HepG2 (cell line): Measurements from ENCODE around the gene KISS1. TPM values are rescaled to one million over a fixed set of nuclear protein-coding genes. Genes with fewer than 3 reads are reported as not detected.
A peak's percentile ranks its signal among the peaks of the same experiment; 100 is the strongest.

Experiments used
- EZH2 ChIP-seq: conservative IDR thresholded peaks from 2 replicates; pipeline ENCODE4 v1.6.1; 2012; ENCODE audit warnings: mild to moderate bottlenecking, low read depth, low read length, moderate library complexity
- GZF1 ChIP-seq: sonication (generic); formaldehyde crosslinking; IDR thresholded peaks from 2 replicates; pipeline ENCODE4 v1.5.1; 2020; ENCODE audit warnings: mild to moderate bottlenecking, missing genetic modification reagents
- HNRNPK ChIP-seq: fragments of 200-400 bp; formaldehyde crosslinking; IDR thresholded peaks from 2 replicates; pipeline ENCODE4 v1.6.1; 2018; ENCODE audit warnings: low read length, low read depth, moderate library complexity, mild to moderate bottlenecking; ENCODE audit not compliant: poor library complexity, severe bottlenecking
- KDM2A ChIP-seq: sonication (generic); formaldehyde crosslinking; IDR thresholded peaks from 2 replicates; pipeline ENCODE4 v1.4.0; 2020; ENCODE audit warnings: low read depth, missing genetic modification reagents, borderline replicate concordance
- MXI1 ChIP-seq: IDR thresholded peaks from 3 replicates; pipeline ENCODE4 v1.6.1; 2012; ENCODE audit warnings: low read depth, low read length, inconsistent platforms, borderline replicate concordance
- NR2F6 ChIP-seq, 2 experiments: IDR thresholded peaks; 2 replicates each; pipeline ENCODE4 v1.6.1; 2016; ENCODE audit warnings: antibody characterized with exemption in 1 of 2, mild to moderate bottlenecking in 1 of 2
- ZFP36L1 ChIP-seq: sonication (generic); formaldehyde crosslinking; IDR thresholded peaks from 2 replicates; pipeline ENCODE4 v1.8.0; 2022; ENCODE audit warnings: mild to moderate bottlenecking, missing genetic modification reagents, moderate library complexity
- ZNF143 ChIP-seq: sonication (generic); formaldehyde crosslinking; IDR thresholded peaks from 2 replicates; pipeline ENCODE4 v1.4.0; 2020; ENCODE audit warnings: missing genetic modification reagents
- ZNF256 ChIP-seq: sonication (generic); formaldehyde crosslinking; conservative IDR thresholded peaks from 2 replicates; pipeline ENCODE4 v1.4.0; 2020; ENCODE audit warnings: missing genetic modification reagents
- ZNF660 ChIP-seq: sonication (generic); formaldehyde crosslinking; IDR thresholded peaks from 2 replicates; pipeline ENCODE4 v1.5.1; 2020; ENCODE audit warnings: mild to moderate bottlenecking, low read depth, missing genetic modification reagents, borderline replicate concordance
- polyA plus RNA-seq, 8 experiments: library from polyadenylated mRNA; depleted of rRNA in 3 of 8; stranded (reverse) in 7 of 8; unstranded in 1 of 8; fragments of >200 nt; fragmentation: Illumina TruSeq in 4 of 8; extraction: Trizol in 4 of 8; gene quantifications; 2 replicates each; pipeline versions ENCODE4 v1.2.1 to v1.2.3, GENCODE V29; 2011 to 2016; ENCODE audit warnings: low read depth in 4 of 8, missing spikeins in 1 of 8, mixed read lengths in 1 of 8; ENCODE audit not compliant: insufficient read depth in 1 of 8
- total RNA-seq, 5 experiments: library from RNA; depleted of rRNA; stranded (reverse); fragments of >200 nt; fragmentation: Illumina TruSeq; extraction: Trizol; gene quantifications; 2 replicates each; pipeline ENCODE4 v1.2.3, GENCODE V29; 2016; ENCODE audit warnings: low read depth in 1 of 5
- TF ChIP-seq, protein P1 (sequence below): sonication (generic); formaldehyde crosslinking; conservative IDR thresholded peaks from 2 replicates; pipeline ENCODE4 v1.4.0; 2020; ENCODE audit warnings: missing genetic modification reagents
- TF ChIP-seq, protein P2 (sequence below): sonication (generic); formaldehyde crosslinking; IDR thresholded peaks from 2 replicates; pipeline ENCODE4 v1.4.0; 2020; ENCODE audit warnings: missing genetic modification reagents, borderline replicate concordance
- TF ChIP-seq, protein P3 (sequence below): sonication (generic); formaldehyde crosslinking; conservative IDR thresholded peaks from 2 replicates; pipeline ENCODE4 v1.4.0; 2020; ENCODE audit warnings: mild to moderate bottlenecking, missing genetic modification reagents, moderate library complexity
- TF ChIP-seq, protein P4 (sequence below): sonication (generic); formaldehyde crosslinking; IDR thresholded peaks from 2 replicates; pipeline ENCODE4 v1.5.1; 2020; ENCODE audit warnings: missing genetic modification reagents, mild to moderate bottlenecking, borderline replicate concordance

The KISS1 gene
- total and polyA plus RNA-seq, 2 of the 13 experiments (the other 11 are each of a cell fraction or from before 2014, with no cell fraction given): 0.24 to 0.80 TPM

DNA sequence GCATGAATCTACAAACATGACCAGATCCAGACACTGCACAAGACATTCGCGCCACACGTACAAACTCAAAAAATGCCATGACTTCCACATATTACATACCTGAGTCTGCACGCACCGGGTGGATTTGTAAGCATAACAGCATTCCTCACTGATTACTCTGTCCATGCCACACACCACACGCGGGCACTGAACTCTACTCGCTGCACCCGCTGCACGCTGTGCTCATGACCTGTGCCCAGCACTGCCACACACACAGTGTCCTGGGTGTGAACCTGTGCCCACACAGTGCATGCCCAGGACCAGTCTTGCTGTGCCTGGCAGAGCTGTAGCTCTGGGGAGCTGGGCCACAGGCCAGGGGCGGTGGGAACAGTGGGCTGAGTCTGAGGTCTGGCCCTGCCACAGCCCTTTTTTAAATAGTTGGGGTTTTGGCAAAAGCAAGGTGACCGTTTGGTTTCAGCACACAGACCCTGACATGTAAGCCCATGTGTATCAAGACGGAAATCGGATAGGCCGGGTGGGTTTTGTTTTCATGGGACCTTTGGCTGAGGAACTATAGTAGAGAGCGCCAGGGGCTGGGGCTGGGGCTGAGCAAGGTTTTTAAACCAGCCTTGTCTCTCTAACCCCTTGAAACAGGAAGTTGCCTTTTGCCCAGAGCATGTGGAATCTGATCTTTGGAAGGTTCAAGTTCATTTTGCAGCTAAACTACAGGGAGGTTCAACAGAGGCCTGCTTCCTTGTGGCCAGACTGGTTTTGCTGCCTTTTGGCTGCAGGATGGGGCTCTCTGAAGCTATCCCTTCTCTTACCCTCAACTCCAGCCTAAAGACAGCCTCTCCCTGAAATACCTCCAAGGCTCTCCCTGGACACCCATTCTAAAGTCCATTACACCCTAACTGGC lies 29.8 kb upstream of the KISS1 start (continued):
- TF ChIP-seq, protein P1, sequence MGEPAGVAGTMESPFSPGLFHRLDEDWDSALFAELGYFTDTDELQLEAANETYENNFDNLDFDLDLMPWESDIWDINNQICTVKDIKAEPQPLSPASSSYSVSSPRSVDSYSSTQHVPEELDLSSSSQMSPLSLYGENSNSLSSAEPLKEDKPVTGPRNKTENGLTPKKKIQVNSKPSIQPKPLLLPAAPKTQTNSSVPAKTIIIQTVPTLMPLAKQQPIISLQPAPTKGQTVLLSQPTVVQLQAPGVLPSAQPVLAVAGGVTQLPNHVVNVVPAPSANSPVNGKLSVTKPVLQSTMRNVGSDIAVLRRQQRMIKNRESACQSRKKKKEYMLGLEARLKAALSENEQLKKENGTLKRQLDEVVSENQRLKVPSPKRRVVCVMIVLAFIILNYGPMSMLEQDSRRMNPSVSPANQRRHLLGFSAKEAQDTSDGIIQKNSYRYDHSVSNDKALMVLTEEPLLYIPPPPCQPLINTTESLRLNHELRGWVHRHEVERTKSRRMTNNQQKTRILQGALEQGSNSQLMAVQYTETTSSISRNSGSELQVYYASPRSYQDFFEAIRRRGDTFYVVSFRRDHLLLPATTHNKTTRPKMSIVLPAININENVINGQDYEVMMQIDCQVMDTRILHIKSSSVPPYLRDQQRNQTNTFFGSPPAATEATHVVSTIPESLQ (CRISPR knock-in tag): no peak
- no peak for TF ChIP-seq HNRNPK
- TF ChIP-seq, protein P2, sequence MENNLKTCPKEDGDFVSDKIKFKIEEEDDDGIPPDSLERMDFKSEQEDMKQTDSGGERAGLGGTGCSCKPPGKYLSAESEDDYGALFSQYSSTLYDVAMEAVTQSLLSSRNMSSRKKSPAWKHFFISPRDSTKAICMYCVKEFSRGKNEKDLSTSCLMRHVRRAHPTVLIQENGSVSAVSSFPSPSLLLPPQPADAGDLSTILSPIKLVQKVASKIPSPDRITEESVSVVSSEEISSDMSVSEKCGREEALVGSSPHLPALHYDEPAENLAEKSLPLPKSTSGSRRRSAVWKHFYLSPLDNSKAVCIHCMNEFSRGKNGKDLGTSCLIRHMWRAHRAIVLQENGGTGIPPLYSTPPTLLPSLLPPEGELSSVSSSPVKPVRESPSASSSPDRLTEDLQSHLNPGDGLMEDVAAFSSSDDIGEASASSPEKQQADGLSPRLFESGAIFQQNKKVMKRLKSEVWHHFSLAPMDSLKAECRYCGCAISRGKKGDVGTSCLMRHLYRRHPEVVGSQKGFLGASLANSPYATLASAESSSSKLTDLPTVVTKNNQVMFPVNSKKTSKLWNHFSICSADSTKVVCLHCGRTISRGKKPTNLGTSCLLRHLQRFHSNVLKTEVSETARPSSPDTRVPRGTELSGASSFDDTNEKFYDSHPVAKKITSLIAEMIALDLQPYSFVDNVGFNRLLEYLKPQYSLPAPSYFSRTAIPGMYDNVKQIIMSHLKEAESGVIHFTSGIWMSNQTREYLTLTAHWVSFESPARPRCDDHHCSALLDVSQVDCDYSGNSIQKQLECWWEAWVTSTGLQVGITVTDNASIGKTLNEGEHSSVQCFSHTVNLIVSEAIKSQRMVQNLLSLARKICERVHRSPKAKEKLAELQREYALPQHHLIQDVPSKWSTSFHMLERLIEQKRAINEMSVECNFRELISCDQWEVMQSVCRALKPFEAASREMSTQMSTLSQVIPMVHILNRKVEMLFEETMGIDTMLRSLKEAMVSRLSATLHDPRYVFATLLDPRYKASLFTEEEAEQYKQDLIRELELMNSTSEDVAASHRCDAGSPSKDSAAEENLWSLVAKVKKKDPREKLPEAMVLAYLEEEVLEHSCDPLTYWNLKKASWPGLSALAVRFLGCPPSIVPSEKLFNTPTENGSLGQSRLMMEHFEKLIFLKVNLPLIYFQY (CRISPR knock-in tag): no peak
- no peak for TF ChIP-seq GZF1 (CRISPR knock-in tag)
- no peak for TF ChIP-seq KDM2A (CRISPR knock-in tag)
- no peak for TF ChIP-seq ZNF143 (CRISPR knock-in tag)
- TF ChIP-seq MXI1: no peak
- TF ChIP-seq, protein P3, sequence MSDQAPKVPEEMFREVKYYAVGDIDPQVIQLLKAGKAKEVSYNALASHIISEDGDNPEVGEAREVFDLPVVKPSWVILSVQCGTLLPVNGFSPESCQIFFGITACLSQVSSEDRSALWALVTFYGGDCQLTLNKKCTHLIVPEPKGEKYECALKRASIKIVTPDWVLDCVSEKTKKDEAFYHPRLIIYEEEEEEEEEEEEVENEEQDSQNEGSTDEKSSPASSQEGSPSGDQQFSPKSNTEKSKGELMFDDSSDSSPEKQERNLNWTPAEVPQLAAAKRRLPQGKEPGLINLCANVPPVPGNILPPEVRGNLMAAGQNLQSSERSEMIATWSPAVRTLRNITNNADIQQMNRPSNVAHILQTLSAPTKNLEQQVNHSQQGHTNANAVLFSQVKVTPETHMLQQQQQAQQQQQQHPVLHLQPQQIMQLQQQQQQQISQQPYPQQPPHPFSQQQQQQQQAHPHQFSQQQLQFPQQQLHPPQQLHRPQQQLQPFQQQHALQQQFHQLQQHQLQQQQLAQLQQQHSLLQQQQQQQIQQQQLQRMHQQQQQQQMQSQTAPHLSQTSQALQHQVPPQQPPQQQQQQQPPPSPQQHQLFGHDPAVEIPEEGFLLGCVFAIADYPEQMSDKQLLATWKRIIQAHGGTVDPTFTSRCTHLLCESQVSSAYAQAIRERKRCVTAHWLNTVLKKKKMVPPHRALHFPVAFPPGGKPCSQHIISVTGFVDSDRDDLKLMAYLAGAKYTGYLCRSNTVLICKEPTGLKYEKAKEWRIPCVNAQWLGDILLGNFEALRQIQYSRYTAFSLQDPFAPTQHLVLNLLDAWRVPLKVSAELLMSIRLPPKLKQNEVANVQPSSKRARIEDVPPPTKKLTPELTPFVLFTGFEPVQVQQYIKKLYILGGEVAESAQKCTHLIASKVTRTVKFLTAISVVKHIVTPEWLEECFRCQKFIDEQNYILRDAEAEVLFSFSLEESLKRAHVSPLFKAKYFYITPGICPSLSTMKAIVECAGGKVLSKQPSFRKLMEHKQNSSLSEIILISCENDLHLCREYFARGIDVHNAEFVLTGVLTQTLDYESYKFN: peak; percentile 70
- no peak for TF ChIP-seq ZNF256 (CRISPR knock-in tag)
- no peak for TF ChIP-seq EZH2
- no peak for TF ChIP-seq ZFP36L1 (CRISPR knock-in tag)
- TF ChIP-seq, protein P4, sequence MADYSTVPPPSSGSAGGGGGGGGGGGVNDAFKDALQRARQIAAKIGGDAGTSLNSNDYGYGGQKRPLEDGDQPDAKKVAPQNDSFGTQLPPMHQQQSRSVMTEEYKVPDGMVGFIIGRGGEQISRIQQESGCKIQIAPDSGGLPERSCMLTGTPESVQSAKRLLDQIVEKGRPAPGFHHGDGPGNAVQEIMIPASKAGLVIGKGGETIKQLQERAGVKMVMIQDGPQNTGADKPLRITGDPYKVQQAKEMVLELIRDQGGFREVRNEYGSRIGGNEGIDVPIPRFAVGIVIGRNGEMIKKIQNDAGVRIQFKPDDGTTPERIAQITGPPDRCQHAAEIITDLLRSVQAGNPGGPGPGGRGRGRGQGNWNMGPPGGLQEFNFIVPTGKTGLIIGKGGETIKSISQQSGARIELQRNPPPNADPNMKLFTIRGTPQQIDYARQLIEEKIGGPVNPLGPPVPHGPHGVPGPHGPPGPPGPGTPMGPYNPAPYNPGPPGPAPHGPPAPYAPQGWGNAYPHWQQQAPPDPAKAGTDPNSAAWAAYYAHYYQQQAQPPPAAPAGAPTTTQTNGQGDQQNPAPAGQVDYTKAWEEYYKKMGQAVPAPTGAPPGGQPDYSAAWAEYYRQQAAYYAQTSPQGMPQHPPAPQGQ: no peak
- no peak for TF ChIP-seq NR2F6 (IDR thresholded peaks at IDR 0.05)
- TF ChIP-seq NR2F6 (CRISPR knock-in tag; IDR thresholded peaks at IDR 0.05): no peak
- no peak for TF ChIP-seq ZNF660
